GM19023 (cell line): ENCODE measurements around the gene HIPK1.
A peak's percentile ranks its signal among the peaks of the same experiment; 100 is the strongest.

Experiments used
- ATAC-seq: cut with Tn5 transposase; IDR thresholded peaks from one replicate; pipeline ENCODE4 v1.9.1; 2021; ENCODE audit warnings: mild to moderate bottlenecking, moderate library complexity; ENCODE audit not compliant: unreplicated experiment

Gene HIPK1

DNA sequence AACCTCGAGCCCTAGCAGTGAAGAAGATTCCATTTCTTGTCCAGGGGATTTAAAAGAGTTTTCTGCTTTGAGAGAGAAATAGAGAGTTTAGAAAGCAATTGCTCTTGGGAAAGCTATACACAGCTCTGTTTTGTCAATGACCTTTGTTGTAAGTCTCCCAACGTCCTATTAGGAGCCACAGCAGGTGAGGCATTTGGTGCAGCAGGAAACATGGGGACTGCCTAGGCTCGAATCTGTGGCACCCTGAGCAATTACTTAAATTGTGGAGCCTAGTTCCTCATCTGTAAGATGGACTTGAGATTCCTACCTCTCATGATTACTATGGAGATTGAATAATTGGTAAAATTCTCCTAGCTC is 15.8 kb upstream of the HIPK1 start:
- ATAC-seq = no peak

DNA sequence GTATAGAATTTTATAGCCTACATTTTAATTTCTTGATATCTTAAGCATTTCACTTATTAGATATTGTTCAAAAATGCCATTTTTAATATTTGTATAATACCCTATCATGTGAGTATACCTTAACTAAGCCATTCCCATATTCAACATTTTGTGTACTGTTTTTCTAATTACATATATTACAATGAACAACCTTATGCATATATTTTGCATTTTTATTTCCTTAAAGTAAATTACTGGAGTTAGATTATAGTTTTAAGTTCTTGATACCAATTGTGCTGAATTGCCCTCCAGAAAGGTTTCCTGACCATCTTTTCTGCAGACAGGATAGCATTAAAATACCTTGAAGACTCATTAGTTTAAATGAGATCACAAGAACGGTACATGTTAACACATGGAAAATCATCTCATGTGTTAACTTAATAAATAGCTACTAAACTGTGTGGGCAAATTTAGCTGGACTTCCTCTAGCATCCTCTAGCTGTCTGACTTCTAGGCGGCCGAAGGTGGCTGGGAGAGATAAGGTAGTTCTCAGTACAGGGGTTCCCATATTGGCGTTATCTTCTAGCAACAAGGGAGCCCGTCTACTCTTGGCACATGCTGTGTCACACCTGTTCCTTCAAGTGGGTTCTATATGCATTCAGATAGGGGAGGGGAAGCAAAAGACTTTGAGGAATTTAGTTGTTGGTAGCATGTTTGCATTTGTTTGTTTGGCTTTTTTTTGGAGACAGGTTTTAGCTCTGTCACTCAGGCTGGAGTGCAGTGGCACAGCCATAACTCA is 15.0 kb upstream of the HIPK1 start:
- ATAC-seq = no peak

DNA sequence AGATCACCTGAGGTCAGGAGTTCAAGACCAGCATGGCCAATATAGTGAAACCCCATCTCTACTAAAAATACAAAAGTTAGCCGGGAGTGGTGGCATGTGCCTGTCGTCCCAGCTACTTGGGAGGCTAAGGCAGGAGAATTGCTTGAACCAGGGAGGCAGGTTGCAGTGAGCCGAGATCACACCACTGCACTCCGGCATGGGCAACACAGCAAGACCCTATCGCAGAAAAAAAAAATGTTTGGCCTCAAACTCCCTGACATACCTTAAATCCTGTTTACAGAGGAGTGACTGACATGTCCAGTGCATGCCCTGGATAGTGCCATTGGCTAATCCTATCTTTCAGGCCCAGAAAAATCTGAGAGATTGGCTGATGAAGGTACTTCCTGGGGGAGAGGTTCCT is 12.2 kb upstream of the HIPK1 start:
- no peak for ATAC-seq

DNA sequence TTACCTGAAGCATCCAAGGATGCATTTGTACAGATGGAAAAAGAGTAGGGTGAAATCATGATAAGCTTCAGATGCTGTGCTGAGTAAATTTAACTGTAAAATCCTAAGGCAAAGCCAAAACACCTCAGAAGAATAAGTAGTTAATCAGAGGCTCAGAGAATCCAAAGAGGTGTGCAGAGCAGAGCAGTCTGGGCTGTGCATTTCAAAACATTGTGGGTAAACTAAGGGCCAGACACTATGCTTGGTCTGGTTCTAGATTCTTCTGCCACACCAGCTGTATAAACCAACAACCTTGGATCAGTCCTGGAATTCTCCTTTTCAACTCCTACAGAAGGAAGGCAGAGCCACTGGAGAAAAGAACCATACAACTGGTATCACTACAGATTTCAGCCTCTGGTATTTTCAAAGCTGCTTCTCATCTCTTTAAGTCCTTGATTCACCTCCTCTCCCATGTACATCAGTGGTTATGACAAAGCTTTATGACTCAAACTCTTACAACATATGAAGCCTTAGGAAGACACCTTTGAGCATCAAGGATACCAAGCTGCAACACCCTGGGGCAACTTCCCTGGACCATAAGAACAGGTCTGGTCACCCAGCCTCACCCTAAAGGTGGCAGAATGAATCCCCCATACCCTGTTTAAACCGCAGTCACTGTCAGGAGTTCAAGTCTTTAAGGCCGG is 11.6 kb upstream of the HIPK1 start:
- no peak for ATAC-seq

DNA sequence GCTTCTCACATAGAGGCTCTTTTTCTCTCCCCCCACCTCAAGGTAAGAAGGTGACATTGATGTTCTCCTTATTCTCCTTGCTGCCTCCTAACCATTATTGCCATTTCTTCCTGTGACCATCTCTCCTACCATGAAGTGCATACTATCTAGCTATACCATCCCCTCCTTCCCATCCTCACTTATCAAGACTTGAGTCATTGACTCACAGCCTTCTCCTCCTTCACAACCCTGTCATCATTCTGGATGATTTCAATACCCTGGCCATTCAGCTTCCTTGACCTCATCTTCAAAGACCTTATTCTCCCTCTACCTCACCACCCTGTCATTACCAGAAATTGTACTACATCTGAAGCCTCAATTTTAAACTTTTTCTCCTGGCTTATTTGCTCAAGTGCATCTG is 10.9 kb upstream of the HIPK1 start:
- ATAC-seq = no peak

DNA sequence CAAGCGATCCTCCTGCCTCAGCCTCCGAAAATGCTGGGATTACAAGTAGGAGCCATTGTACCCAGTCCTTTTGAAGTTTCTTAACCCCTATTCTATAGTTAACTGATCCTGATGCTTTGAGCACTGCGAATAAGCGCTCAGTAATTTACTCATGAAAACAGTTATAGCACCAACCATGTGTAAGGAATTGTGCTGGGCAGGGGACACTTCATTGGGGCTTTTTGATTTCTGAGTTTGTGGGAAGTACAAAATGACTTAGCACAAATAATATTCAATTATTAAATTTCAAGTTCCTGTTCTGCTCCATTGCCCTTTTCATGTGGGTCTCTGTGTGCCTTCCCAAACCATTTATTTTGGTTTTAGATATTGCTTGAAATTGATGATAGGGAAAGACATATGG is 6.2 kb upstream of the HIPK1 start:
- ATAC-seq = no peak

DNA sequence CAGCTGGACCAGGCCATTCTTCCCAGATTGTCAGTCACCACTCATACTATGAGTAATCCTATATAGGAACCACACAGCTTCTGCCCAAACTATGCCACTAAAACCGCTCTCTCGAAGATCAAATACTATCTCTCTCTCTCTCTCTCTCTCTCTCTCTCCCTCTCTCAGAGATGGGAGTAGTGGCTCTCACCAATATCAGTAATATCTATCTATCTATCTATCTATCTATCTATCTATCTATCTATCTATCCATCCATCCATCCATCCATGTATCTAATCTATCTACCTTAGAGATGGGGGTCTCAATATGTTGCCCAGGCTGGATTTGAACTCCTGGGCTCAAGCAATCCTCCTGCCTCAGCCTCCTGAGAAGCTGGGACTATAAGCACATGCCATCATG is 4.7 kb upstream of the HIPK1 start:
- no peak for ATAC-seq

DNA sequence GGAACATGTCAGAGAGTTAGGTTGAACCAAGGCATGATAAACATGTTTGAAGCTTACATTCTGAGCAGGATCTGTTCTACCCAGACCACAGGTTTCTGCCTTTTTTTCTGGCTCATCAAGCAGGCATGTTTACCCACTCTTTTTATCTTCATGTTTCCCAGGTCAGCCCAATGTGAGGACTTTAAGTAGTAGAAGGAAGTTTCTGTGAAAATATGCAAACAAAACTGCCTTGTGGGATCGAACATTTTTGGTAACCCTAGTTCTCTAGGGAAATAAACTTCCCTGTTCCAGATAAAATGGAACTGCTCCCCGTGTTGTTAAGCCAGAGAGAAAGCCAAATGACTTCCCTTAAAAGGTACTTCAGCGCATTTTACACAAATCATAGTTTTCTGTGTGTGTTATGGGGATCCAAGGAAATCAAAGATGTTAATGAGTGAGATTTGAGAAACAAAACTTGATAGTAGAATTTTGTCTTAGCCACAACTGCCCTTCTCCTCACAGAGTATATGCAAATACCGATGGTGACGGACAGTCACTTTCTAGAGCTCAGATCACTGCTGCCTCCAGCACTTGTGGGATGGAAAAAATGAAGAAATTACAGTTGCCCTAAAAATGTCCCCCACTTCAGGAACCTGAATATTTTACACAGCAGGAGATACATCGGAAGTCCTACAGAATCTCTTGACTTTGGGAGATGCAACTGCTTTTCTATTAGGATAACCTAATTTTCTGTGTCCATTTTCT is 765 bp upstream of the HIPK1 start:
- ATAC-seq = no peak

DNA sequence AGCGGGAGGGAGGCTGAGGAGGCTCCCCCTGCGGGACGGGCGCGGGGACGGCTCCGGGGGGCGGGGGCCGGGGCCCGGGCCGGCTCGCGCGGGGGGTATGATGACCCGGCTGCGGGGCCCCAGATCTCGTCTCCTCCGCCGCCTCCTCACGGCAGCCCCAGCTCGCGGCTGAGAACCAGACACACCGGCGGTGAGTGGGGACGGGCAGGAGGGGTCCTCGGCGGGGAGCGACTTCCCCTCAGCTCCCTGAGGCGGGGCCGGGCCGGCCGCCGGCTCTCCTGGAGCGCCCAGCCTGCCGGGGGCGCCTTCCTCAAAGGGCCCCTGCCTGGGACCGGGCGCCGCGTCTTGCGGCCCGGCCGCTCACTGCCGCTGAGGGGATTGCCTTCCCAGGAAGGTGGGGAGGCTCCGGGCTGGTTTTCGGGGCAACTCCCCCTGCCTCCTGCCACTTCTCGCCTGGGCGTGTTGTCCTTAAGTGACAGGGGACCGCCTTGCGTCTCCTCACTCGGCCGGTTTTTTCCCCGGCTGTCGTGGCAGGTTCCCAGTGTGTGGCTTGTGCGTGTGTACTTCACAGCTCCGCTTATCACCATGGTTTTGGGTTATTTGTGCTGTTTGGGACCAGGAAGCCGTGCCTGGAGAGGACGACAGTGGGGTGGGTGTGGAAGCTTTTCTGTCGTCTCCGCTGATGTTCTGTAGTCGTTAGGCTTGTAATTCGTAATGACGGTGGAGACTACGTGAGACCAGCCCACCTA is 800 bp downstream of the HIPK1 start:
- ATAC-seq = peak; percentile 39

DNA sequence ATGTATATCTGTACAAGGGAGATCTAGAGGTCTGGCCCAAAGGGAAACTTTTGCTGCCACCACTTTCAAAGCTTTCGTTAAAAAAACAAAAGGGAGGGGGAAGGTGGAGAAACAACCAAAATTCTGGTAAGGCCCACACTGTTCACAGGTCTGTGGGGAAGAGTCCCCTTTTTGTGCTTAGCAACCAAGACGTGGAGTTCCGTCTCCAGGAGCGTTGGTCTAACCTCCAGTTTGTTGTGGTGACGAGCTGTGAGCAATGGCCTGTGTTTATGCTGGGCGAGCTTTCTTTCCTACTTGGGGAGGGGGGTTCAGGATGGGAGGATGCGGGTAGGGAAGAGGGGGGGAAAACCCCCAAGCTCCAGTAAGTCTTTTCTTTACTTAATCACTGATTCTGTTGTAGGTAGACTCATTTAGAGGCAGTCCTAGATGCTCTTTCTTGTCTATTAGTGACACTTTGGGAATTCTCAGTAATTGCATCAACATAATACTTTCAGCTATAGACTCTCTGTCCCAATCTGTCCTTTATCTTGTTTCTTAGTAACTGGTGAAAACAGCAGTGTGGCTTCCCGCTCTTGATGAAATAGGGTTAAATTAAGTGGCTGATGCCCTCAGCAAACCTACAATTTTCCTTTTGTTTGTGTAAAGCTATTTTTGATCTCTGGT is 1.5 kb downstream of the HIPK1 start:
- ATAC-seq = peak; percentile 28

DNA sequence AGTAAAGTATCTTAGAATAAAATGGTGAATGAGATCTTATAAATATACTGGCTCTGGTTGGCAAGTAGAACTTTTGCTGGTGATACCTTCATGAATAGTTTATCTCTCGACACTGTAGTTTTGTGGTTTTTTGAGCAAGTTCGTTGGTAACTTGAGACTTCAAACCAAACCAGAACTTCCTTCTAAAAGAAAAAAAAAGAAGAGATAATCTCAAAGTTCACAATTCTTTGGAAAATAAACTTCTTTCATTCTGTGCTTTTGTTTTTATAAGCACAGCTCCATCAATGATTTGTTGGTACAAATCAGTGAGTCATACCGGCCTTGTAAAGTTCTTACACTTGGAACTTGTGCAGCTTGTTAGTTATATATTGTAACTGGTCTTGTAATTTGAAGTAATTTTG is 2.3 kb downstream of the HIPK1 start:
- ATAC-seq = no peak

DNA sequence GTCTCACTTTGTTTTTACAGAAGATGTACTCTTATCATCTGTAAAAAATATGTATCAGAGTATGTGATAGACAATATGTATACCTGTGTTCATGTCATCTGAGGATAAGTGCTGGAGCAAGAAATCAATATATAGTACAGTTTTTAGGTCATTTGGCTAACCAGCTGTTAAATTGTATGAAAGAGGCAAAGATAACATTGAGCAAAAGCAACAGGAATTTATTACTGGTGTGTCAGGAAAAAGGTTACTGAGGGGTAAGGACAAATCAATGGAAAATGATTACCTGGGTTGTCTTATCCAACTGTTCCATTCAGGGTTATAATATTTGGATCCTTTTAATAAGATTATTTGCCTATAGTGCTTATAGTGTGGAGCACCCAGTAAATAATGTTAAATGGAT is 4.9 kb downstream of the HIPK1 start:
- no peak for ATAC-seq

DNA sequence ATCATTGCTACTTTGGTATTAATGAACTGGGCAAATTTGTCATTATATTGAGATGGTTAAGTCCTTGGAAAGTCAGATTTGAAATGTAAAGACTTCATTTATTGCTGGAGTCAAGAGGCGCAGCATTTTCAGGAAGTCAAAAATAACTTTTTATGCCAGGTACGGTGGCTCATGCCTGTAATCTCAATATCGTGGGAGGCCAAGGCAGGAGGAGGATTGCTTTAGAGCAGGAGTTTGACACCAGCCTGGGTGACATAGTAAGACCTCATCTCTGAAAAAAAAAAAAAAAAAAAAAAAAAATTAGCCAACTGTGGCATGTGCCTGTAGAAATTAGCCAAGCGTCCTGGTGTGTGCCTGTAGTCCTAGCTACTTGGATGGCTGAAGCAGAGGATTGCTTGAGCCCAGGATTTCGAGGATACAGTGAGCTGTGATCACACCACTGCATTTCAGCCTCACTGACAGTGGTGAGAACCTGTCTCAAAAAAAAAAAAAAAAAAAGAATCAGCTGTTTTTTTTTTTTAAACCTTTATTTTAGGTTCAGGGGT is 5.5 kb downstream of the HIPK1 start:
- ATAC-seq = no peak

DNA sequence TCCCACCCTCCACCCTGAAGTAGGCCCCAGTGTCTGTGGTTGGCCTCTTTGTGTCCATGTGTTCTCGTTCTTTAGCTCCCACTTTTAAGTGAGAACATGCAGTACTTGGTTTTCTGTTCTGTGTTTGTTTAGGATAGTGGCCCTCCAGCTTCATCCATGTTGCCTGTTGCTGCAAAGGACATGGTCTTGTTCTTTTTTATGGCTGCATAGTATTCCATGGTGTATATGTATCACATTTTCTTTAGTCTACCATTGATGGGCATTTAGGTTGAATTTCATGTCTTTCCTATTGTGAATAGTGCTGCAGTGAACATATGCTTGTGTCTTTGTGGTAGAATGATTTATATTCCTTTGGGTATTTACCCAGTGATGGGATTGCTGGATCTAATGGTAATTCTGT is 6.1 kb downstream of the HIPK1 start:
- ATAC-seq = no peak

DNA sequence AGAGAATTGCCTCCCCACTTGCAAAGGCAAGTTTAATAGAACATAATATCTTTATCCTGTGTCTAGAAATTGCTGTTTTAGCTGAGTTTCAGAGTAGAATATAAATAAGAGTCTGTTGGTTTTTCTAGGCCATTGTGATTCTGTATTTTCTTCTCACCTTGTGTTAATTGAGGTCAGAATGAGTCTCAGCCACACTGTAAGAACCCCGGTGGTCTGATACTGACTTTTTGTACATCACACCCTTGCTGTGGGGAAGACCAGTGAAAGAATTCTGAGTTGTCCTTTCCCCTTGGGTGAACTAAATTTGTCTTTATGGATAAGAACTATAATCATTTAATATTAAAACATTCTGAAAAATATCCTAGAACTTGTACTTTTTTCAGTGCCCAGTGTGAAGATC is 6.8 kb downstream of the HIPK1 start:
- ATAC-seq = no peak

DNA sequence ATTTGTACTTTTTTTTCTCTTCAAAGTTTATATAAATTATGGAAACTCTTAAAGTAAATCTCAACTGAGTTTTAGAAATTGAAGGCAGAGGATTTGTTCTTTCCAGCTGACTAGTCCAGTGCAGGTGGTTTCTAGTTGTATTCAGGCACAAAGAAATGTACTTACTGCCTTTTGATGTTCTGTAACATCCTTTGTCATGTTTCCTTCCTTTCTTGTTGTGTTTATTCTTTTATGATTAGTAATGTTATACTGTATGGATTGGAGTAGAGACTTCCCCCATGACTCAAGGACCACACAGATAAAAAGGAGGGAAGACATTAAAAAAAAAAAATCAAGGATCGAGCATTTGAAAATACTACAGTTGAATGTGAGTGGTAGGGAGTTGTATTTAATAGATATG is 8.0 kb downstream of the HIPK1 start:
- ATAC-seq = no peak

DNA sequence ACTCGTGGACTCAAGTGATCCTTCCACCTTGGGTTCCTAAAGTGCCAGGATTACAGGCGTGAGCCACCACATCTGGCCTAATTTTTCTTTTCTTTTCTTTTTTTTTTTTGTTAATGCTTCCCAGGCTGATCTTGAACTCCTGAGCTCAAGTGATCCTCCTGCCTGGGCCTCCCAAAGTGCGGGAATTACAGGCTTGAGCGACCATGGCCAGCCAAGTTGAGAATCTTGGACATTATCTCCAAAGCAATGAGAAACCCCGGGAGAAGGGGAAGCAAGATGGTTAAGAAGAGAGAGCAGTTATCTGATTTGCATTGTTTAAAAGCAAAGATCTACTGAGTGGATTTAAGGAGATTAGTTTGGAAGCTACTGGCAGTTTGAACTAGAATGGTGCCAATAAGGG is 9.1 kb downstream of the HIPK1 start:
- ATAC-seq = no peak

DNA sequence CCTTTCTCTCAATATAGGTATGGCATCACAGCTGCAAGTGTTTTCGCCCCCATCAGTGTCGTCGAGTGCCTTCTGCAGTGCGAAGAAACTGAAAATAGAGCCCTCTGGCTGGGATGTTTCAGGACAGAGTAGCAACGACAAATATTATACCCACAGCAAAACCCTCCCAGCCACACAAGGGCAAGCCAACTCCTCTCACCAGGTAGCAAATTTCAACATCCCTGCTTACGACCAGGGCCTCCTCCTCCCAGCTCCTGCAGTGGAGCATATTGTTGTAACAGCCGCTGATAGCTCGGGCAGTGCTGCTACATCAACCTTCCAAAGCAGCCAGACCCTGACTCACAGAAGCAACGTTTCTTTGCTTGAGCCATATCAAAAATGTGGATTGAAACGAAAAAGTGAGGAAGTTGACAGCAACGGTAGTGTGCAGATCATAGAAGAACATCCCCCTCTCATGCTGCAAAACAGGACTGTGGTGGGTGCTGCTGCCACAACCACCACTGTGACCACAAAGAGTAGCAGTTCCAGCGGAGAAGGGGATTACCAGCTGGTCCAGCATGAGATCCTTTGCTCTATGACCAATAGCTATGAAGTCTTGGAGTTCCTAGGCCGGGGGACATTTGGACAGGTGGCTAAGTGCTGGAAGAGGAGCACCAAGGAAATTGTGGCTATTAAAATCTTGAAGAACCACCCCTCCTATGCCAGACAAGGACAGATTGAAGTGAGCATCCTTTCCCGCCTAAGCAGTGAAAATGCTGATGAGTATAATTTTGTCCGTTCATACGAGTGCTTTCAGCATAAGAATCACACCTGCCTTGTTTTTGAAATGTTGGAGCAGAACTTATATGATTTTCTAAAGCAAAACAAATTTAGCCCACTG is 11.5 kb downstream of the HIPK1 start:
- peak; percentile 86 for ATAC-seq

DNA sequence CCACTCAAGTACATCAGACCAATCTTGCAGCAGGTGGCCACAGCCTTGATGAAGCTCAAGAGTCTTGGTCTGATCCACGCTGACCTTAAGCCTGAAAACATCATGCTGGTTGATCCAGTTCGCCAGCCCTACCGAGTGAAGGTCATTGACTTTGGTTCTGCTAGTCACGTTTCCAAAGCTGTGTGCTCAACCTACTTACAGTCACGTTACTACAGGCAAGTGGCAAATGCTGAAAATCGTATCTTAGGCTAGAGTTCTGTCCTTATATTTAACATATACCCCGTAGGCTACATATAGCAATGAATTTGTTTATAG is 12.1 kb downstream of the HIPK1 start:
- ATAC-seq = no peak

DNA sequence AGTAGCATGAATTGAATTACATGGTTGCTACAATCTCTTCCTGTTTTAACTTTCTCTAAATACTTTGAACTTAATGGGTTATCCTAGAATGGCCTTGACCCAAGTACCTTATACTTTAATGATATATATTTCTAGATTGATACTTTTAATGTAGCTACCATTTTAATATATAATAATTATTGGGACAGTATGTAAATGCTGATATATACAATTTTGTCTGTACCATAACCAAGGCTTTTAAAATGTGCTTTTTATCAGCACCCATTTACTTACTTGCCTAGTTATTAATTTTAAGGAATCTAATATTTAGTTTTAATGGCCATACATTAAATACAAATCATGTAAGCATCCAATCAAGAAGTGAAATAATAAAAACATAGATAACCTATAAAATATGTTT is 13.4 kb downstream of the HIPK1 start:
- no peak for ATAC-seq
